Panc1 (cell line): ENCODE measurements around the gene HLA-DMB.

Source experiments
- REST ChIP-seq, 2 experiments: IDR thresholded peaks; 2 replicates each; pipeline ENCODE4 v1.6.1; 2011 to 2012; ENCODE audit warnings: low read depth in 2 of 2, control low read depth in 1 of 2, low read length in 1 of 2, mild to moderate bottlenecking in 1 of 2, moderate library complexity in 1 of 2; ENCODE audit not compliant: insufficient read depth in 1 of 2
- TF ChIP-seq, protein P1 (sequence below): fragments of 450-650 bp; IDR thresholded peaks from 2 replicates; pipeline ENCODE4 v1.5.1; 2017; ENCODE audit warnings: mild to moderate bottlenecking

DNA sequence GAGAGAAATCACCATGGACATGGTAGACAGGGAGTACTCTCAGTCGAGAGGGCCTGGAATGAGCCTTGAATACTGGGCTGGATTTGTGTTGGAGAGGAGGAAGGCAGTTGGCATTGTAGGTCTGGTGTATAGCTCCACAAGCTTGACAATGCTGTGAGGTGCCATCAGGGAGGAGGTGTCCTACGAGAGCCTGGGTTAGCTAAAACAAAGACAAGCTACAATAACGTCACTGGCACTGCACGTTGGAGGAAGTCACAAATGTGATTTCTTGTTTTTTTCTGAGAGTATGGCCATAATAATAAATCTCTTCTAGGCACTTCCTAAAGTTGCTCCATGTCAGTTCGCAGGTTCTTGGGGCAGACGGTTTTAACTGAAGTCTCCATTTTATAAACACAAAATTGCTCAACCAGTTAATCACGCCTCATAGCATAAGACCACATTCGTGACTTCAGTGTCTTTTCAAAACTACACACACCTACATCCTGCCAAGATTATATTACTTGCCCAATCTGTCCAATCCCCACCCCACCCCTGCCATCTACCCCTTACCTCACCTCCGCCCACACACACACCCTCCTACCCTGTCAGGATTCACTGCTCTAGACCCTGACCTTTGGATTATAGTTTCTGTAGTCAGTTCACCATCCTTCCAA, 4.4 kb upstream of the HLA-DMB start:
- TF ChIP-seq, protein P1, sequence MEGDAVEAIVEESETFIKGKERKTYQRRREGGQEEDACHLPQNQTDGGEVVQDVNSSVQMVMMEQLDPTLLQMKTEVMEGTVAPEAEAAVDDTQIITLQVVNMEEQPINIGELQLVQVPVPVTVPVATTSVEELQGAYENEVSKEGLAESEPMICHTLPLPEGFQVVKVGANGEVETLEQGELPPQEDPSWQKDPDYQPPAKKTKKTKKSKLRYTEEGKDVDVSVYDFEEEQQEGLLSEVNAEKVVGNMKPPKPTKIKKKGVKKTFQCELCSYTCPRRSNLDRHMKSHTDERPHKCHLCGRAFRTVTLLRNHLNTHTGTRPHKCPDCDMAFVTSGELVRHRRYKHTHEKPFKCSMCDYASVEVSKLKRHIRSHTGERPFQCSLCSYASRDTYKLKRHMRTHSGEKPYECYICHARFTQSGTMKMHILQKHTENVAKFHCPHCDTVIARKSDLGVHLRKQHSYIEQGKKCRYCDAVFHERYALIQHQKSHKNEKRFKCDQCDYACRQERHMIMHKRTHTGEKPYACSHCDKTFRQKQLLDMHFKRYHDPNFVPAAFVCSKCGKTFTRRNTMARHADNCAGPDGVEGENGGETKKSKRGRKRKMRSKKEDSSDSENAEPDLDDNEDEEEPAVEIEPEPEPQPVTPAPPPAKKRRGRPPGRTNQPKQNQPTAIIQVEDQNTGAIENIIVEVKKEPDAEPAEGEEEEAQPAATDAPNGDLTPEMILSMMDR: no peak
- TF ChIP-seq REST (IDR thresholded peaks at IDR 0.05; ENCODE audit: insufficient read depth in 1 of 2, low read depth in 2 of 2, low read length in 1 of 2): no peak
